ENCODE data around the gene SORBS1. TPM values are rescaled to one million over a fixed set of nuclear protein-coding genes. Genes with fewer than 3 reads are reported as not detected.

SORBS1 gene
- total RNA-seq, 4 donors from 2014 or later: 92.2 to 308 (median 150) TPM

DNA sequence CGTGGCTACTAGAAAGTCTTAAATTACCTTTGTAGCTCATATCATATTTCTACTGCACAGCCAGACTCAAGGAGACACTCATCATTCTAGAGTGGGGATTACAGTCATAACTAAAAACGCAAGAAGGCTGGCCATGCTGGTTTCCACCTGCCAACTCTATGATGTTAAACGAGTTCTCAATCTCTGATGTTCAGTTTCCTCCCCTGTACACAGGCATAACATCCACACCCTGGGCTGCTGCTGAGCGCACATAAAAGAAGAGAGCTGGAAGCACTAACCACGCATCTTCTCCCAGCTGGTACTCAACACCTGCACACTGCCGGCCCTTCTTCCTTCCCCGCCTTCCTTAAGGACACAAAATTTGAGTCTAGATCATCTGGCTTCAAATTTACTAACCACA, 60.5 kb downstream of the SORBS1 start:
- TF ChIP-seq EP300 (IDR thresholded peaks at IDR 0.05; ENCODE audit: low read depth): no peak
- no peak for TF ChIP-seq POLR2AphosphoS5 (IDR thresholded peaks at IDR 0.05)
- no peak for TF ChIP-seq POLR2A (IDR thresholded peaks at IDR 0.05)
- TF ChIP-seq, protein P1, sequence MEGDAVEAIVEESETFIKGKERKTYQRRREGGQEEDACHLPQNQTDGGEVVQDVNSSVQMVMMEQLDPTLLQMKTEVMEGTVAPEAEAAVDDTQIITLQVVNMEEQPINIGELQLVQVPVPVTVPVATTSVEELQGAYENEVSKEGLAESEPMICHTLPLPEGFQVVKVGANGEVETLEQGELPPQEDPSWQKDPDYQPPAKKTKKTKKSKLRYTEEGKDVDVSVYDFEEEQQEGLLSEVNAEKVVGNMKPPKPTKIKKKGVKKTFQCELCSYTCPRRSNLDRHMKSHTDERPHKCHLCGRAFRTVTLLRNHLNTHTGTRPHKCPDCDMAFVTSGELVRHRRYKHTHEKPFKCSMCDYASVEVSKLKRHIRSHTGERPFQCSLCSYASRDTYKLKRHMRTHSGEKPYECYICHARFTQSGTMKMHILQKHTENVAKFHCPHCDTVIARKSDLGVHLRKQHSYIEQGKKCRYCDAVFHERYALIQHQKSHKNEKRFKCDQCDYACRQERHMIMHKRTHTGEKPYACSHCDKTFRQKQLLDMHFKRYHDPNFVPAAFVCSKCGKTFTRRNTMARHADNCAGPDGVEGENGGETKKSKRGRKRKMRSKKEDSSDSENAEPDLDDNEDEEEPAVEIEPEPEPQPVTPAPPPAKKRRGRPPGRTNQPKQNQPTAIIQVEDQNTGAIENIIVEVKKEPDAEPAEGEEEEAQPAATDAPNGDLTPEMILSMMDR (IDR thresholded peaks at IDR 0.05): no peak
- no peak for DNase-seq
- H3K4me1 ChIP-seq: peaks cover 13 to 40% (median 16%) of the 10 kb centered on the region in 4 donors
- H3K27me3 ChIP-seq: no peaks in the 10 kb centered on the region
- H3K27ac ChIP-seq: peak overlapping the region; percentile 76 to 94 (median 84)
- intact Hi-C loops (cut with DNase I; ENCODE audit: low total_unique reads): no loop called here
- in situ Hi-C loops (cut with MboI; ENCODE audit: low pct_ligation_motif_present in 1 of 4, low pct_unique_long_range_greater_than_20kb in 1 of 4, low sequenced_read_pairs in 3 of 4): no loop called here
- no peaks in the 10 kb centered on the region for H3K9me3 ChIP-seq
- no peaks in the 10 kb centered on the region for H3K36me3 ChIP-seq
- H3K4me3 ChIP-seq: no peak overlapping the region
- WGBS, 2 donors (ENCODE audit: low coverage in 1 of 2): 53 to 63% methylated on average over 5 to 7 of the region's 7 CpGs

DNA sequence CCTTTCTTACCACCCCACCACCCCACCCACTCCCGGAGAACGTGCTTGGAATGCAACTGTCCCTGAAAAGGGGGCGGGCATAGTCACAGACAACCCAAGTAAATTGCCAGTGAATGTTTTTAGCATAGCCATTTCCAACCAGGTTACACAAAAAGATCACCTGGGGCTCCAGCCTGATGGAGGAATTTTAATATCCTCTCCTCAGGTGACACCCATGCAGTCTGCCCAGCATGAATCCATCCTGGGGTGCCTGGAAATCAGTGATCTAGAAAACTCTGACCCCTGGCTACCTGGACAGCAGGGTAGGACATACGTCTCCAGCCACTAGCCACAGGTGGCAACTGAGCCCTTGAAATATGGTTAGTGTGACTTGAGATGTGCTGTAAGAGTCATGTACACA, 61.1 kb downstream of the SORBS1 start:
- intact Hi-C loops (cut with DNase I; ENCODE audit: low total_unique reads): no loop called here

DNA sequence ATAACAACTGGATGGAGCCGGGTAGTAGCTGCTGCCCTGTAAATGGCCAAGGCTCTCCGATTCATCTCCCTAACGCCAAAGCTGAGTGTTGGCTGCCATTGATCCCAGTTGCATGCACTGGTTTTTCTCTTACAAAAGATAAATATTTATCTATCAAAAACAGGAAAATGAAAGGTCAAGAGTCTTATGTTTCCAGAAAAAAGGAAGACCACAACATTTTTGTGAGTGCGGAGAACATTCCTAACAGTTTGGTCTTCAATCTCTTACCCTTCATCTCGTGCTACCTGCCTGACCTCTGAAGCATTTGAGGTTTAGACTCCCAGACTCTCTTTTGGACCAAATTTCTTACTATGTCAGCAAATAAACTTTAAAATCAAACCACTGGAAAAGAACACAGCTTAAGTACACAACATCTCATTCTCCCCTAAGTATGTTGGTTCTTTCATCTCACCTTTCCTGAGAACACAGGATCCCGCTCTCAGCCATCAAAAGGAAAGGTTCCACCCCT, 61.6 kb downstream of the SORBS1 start:
- 73 to 78% methylated on average over 3 to 6 of the region's 6 CpGs for WGBS, 2 donors (ENCODE audit: low coverage in 1 of 2)
- H3K27me3 ChIP-seq: no peaks in the 10 kb centered on the region
- H3K4me1 ChIP-seq: peaks cover 13 to 31% (median 16%) of the 10 kb centered on the region in 4 donors
- in situ Hi-C loops (cut with MboI; ENCODE audit: low pct_ligation_motif_present in 1 of 4, low pct_unique_long_range_greater_than_20kb in 1 of 4, low sequenced_read_pairs in 3 of 4) (no loop called here), intact Hi-C loops (cut with DNase I; ENCODE audit: low total_unique reads) (no loop called here)
- no peak overlapping the region for H3K4me3 ChIP-seq
- TF ChIP-seq POLR2A (IDR thresholded peaks at IDR 0.05): no peak
- H3K36me3 ChIP-seq: no peaks in the 10 kb centered on the region
- DNase-seq: no peak
- H3K9me3 ChIP-seq: no peaks in the 10 kb centered on the region
- H3K27ac ChIP-seq: peak overlapping the region; percentile 17 to 94 (median 83)

More for the DNA sequence above, 61.1 kb downstream of the SORBS1 start:
- no peaks in the 10 kb centered on the region for H3K36me3 ChIP-seq
- H3K4me3 ChIP-seq: no peak overlapping the region
- TF ChIP-seq POLR2A (IDR thresholded peaks at IDR 0.05) (no peak), EP300 (IDR thresholded peaks at IDR 0.05; ENCODE audit: low read depth) (no peak), POLR2AphosphoS5 (IDR thresholded peaks at IDR 0.05) (no peak)
- TF ChIP-seq, protein P1 (IDR thresholded peaks at IDR 0.05): no peak
- no peak for DNase-seq
- H3K4me1 ChIP-seq: peaks cover 13 to 37% (median 16%) of the 10 kb centered on the region in 4 donors
- WGBS, 2 donors (ENCODE audit: low coverage in 1 of 2): 74% methylated on average over 4 of the region's 4 CpGs; no CpG with 5 or more reads in 1 of the 2 donors
- no peaks in the 10 kb centered on the region for H3K9me3 ChIP-seq
- in situ Hi-C loops (cut with MboI; ENCODE audit: low pct_ligation_motif_present in 1 of 4, low pct_unique_long_range_greater_than_20kb in 1 of 4, low sequenced_read_pairs in 3 of 4): no loop called here
- H3K27me3 ChIP-seq: no peaks in the 10 kb centered on the region
- peak overlapping the region; percentile 17 to 94 (median 83) for H3K27ac ChIP-seq

DNA sequence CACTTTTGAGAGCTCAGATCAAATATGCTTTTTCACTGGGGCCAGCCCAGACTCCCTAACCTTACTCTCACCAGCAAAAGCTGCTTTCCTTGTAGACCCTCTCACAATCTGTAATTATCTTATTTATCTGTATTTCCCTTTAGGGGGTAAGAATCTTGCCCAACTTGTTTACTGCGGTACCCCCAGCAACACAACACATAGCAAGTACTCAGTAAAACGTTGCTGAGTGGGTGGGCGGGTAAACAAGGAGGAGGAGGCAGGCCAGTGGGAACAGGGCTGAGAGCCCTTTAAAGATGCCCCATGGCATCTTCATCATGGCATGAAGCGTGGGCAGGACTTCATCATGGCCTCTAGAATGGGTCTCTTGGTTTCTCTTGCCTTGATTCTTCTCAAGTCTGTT, 64.2 kb downstream of the SORBS1 start:
- no peaks in the 10 kb centered on the region for H3K36me3 ChIP-seq
- H3K27me3 ChIP-seq: no peaks in the 10 kb centered on the region
- intact Hi-C loops (cut with DNase I; ENCODE audit: low total_unique reads): no loop called here
- no peaks in the 10 kb centered on the region for H3K9me3 ChIP-seq
- in situ Hi-C loops (cut with MboI; ENCODE audit: low pct_ligation_motif_present in 1 of 4, low pct_unique_long_range_greater_than_20kb in 1 of 4, low sequenced_read_pairs in 3 of 4): no loop called here
- H3K4me3 ChIP-seq: no peak overlapping the region
- H3K4me1 ChIP-seq: peaks cover under 1 to 19% (median 7%) of the 10 kb centered on the region in 4 donors
- peak overlapping the region; percentile 30 to 94 (median 72) for H3K27ac ChIP-seq
- 58% methylated on average over 4 of the region's 4 CpGs; no CpG with 5 or more reads in 1 of the 2 donors for WGBS, 2 donors (ENCODE audit: low coverage in 1 of 2)
- no peak for DNase-seq
- no peak for TF ChIP-seq POLR2AphosphoS5 (IDR thresholded peaks at IDR 0.05)
- no peak for TF ChIP-seq POLR2A (IDR thresholded peaks at IDR 0.05)
- TF ChIP-seq, protein P1 (IDR thresholded peaks at IDR 0.05): no peak
- no peak for TF ChIP-seq EP300 (IDR thresholded peaks at IDR 0.05; ENCODE audit: low read depth)
